Skin of body (tissue), 2 donors: ENCODE data around the gene TVP23C. TPM values are rescaled to one million over a fixed set of nuclear protein-coding genes. Genes with fewer than 3 reads are reported as not detected.
A peak's percentile ranks its signal among the peaks of the same experiment; 100 is the strongest.
"Not testable (repeated sequence)": the region's sequence is repeated elsewhere in the genome, so short reads cannot be mapped to it uniquely, and the experiment has no call there.

Experiments used
- DNase-seq: peaks from one replicate; lab custom pipeline; 2025; lab: John Stamatoyannopoulos, UW
- total RNA-seq: library from RNA; depleted of rRNA; stranded (reverse); fragments of >200 nt; gene quantifications from one replicate; pipeline ENCODE4 v1.2.3, GENCODE V29; 2014

TVP23C gene
- total RNA-seq: 38.2 TPM

DNA sequence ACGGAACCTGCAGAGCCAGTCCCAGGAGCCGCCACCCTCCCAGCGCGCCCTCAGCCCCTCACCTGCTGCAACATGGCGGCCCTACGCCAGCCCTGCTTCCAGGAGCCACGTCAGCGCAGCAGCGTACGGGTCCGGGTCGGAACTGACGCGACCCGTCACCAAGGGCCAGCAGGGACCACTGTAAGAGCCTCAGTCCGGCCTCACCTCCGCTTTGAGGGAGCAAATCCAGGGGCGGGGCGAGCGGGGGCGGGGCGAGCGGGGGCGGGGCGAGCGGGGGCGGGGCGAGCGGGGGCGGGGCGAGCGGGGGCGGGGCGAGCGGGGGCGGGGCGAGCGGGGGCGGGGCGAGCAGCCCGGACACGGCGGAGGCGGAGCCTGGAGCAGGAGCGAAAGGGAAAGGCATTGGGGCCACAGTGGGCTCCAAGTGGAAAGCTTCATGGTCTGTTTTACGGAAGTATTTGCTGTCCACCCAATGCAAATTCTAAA lies at the start of gene TVP23C:
TVP23C (minus strand) TSS at position 109 of the 483 bp plus-strand sequence; CDS start at position 74, 35 bp downstream.
- DNase-seq: peak; percentile 52

DNA sequence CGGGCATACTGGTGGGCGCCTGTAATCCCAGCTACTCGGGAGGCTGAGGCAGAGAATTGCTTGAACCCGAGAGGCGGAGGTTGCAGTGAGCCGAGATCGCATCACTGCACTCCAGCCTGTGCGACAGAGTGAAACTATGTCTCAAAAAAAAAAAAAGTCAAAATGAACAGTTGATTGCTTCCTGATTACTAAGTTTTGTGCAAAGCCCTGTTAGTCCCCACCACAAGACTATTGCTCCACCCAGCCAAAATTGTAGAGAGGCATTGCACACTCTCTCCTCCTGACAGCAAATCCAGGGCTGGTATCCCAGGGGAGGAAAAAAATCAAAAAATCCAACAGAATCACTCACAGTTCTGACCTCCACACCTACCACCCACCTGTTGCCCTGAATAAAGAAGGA lies 29.7 kb upstream of the TVP23C start:
- DNase-seq: not testable (repeated sequence)

DNA sequence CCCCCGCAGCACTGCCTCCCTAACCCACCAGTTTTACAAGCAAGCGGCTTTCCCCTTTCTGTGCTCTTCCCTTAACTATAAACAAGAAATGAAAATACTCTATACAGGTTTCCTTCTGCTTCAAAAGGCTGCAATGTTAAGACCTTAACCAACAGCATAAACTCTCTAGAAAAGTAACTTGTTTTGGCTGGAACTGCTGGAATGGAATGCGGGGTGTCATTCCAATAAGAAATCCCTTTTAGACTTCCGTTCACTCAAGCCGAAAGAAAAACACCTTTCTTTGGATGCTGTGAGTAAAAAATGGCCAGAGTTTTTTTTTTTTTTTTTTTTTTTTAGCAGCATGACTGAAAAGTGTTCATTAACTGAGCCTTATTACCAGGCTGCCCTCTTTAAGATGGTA lies 28.7 kb upstream of the TVP23C start:
- not testable (repeated sequence) for DNase-seq

DNA sequence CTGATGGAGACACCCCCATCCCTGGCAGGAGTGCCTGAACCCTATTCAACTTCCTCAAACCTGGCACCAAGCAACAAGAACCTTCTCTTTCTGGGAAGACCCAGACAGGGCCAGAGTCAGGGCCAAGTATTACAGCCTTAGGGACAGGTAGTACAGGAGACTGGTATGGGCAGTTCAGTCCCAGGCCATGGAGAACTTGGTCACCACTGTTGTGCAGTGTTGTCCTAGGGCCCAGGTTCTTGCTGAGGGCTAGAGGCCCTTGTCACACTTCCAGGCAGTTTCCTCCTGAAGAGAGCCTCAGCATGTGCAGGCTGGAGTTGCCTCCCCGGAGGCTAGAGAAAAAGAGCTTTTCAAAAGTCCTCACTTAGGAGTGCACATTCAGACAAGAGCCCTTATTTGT lies 27.6 kb upstream of the TVP23C start:
- not testable (repeated sequence) for DNase-seq

DNA sequence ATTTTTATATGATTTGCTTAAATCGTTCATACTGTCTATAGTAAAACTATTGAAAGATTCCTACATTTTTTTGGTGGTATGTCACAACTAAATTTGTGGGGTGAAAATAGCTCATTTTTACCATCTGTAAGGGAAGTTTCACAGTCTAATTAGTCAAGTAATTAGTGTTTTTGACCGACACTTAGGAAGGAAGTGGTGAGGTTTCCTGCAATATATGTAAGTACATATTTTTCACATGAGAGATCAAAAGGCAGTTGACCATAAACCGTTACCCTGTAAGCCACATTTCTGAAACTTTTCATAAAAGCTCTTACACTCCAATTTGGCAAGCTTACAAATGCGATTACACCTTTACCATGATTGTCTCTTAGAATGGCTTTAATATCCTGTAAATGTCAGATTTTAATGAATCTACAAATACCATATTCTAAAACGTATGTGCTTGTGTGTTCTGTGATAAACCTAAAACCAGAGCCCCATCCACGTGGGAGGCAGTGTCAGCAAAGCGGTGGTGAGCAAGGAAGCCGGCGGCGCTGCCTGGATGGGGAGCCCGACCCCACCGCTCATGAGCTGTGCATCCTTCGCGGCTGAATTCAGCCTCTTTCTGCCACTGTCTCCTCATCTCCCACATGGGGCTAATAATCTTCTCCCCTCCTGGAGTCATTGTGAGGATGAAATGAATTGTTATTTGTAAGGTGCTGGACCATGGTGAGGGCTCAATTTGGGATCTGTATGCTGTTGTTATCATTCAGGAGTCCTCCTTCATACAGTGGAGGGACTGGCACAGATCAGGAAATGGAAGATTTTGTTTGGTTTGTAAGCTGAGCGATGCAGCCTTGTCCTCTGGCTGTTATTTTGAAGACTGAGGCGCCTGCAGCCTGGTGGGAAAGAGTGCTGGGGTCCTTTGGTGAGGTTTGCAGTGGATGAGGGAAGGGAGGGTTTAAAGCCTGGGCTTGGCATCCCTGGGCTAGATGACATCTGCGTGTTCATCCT lies 26.6 kb upstream of the TVP23C start:
- DNase-seq: not testable (repeated sequence)

DNA sequence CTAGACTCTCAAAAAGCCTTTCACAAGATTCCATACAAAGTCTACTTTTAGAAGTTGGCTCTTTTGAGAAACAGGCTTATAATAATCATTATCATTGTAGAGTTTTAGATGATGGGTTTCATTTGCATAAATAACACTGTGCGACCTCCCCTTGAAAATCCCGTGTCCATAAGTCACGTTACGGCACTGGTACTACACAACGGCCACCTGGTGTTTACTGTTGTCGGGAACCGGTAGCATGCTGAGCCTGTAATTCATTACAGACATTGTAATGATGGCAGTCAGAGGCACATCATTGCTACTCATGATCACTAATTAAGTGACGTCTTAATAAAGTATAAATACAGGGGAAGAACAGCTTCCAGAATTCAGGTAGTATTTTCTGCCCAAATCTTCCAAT lies 24.7 kb upstream of the TVP23C start:
- not testable (repeated sequence) for DNase-seq

DNA sequence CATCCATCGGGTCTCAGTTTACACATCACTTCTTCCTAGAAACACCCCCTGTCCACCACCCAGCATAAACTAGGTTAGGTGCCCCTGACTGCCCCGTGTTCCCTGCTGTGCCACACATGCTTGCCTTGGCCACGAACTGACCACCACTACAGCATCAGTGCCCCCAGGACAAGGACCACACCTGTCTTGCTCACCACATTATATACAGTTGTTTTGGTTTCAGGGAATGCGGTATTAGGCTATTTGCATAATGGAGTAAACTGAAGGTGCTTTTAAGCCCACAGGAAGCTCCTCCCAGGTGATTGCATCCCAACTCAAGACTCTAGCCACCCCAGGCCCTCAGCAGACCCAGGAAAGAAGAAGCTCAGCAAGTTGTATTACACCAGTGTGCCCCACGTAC lies 20.0 kb upstream of the TVP23C start:
- DNase-seq: not testable (repeated sequence)

DNA sequence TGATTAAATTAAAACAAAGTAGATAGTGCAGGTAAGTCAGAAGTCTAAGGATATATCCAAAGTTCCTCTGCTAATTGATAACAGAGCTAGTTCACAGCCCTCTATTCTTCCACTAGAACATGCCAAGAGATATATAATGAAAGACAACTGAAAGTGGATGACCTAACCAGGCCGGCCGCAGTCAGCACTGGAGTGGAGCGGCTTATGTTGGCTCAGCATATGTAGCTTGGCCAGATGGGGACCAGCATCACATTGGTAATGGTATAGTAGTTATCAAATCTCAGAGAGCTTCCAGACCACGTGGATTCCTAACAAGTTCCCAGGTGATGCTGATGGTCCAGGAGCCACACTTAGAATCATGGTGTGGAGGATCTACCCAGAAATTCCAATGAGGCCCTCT lies 18.2 kb upstream of the TVP23C start:
- not testable (repeated sequence) for DNase-seq

DNA sequence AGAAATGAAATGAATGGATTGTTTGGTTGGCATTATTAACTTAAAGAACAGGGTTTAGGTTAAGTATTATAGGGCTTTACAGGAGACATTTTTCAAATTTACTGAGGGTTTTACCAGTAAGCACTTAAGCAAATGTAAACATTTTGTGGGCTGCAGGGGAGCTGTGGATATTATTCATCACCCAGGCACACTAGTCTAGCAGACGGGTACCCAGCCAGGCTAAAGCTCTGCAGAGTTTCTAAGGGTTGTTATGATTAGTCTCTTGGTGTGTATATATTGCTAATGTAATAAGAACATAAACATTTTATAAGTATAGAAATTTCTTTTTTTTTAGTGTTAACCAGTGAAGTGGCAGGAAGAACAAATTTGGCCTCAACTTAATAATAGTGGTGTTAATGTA lies 13.6 kb upstream of the TVP23C start:
- DNase-seq: not testable (repeated sequence)

DNA sequence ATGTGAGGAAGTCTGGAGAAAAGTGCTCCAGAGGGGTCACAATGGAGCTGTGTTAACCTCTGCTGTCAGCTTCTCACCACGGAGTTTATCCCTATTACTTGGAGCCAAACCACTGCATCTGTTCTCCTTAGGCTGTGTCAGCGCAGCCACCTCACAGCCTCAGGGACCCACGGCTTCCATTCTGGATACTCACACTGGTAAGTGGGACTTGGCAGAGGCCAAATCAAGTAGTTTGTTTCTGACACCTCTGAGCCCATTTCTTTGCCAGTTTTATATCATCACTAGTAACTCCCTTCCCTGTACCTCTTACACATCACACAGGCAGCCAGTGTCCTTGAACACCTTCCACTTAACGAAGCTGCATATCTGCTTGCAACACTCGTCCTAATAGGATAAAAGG lies 11.4 kb upstream of the TVP23C start:
- not testable (repeated sequence) for DNase-seq

DNA sequence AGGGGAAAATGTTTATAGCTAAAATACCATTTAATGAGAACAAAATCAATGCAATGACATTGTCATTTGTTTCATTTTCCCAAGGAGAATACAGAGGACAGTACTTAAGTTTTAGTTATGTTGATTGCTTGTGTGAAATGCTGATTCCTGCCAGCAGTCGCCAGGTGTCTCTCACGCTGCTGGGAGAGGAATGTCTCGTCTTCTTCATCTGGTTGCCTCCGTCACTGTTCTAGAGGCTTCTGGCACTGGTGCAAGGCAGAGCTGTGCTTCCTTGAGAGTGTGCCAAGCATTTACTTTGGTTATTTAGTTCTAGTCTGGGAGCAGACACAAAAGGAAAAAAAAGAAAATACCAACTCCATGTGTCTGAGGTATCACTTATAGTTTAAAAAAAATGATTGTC lies 10.6 kb upstream of the TVP23C start:
- DNase-seq: not testable (repeated sequence)

DNA sequence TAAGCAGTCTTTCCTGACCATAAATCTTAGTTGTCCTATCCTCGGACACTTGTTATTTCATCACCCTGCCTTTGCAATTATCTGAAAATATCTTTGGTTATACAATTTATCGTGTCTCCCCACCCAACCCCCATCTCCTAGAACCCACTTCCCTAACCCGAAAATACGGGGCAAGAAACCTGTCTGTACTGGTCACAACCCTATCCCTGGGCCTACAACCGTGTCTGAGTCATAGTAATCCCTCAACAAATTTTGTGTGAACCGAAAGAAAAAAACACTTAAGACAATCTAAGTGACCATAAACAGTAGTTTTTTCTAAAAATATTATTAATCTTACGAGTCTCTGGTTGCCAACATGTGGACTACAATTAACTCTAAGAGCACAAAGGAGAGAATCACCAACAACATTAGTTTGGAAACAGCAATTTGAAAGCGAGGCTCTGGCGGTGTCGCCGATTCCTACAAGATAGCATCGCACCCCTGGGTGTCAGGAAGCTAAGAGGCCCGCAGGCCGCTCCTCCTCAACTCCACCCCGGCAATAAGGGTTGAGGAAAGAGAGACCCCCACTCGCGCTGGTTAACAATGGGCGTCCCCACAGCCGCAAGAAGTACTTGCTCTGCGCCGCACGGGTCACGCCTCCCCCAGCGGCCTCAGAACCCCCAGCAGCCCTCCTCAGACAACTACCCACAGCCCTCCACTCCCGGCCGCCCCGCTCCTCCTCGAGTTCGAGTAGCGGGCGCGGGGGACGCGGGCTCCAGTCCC lies 489 bp downstream of the TVP23C start:
- DNase-seq: not testable (repeated sequence)

DNA sequence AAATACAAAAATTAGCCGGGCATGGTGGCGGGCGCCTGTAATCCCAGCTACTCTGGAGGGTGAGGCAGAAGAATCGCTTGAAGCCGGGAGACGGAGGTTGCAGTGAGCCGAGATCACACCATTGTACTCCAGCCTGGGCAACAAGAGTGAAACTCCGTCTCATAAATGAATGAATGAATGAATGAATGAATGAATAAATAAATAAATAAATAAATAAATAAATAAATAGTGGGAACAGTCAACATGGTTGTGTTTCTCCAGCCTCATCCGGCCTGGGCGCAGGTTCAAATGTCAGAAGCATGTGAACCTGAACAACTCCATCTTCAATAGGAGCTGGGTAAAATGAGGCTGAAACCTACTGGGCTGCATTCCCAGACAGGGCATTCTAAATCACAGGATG lies 1.8 kb downstream of the TVP23C start:
- DNase-seq: not testable (repeated sequence)

DNA sequence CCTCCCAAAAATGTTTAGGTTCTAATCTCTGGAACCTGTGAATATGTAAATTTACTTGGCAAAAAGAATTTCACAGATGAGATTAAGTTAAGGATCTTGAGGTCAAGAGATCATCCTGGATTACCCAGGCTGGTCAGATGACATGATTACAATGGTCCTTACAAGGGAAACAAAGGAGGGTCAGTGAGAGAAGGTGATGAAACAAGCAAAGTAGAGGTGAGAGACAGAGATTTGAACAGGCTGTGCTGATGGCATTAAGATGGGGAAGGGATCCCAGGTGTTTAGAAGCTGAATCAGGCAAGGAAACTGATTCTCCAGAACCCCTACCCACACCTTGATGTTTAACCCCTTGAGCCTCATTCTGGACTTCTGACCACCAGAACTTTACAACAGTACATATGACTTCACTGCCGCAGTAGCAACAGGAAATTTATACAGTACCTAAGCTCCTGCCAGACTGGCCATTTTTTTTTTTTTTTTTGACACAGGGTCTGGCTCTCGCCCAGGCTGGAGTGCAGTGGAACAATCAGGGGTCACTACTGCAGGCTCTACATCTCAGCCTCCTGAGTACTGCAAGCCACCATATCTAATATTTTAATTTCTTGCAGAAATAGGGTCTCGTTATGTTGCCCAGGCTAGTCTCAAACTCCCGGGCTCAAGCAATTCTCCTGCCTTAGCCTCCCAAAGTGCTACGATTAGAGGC lies 4.7 kb downstream of the TVP23C start:
- DNase-seq: not testable (repeated sequence)

DNA sequence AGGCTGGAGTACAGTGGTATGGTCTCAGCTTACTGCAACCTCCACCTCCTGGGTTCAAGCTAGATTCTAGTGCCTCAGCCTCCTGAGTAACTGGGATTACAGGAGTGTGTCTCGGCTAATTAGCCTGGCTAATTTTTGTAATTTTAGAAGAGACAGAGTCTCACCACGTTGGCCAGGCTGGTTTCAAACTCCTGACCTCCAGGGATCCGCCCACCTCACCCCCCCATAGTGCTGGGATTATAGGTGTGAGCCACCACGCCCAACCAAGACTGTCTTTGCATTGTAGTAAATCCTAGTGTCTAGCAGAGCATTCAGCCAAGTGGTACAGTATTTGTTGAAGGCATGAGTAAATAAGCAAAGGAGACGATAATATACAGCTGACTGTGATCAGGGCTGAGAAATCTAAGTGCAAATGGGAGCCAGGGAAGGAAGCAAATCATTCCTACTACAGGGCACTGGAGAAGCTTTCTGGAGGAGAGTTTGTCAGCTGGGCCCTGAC lies 5.9 kb downstream of the TVP23C start:
- DNase-seq: not testable (repeated sequence)

DNA sequence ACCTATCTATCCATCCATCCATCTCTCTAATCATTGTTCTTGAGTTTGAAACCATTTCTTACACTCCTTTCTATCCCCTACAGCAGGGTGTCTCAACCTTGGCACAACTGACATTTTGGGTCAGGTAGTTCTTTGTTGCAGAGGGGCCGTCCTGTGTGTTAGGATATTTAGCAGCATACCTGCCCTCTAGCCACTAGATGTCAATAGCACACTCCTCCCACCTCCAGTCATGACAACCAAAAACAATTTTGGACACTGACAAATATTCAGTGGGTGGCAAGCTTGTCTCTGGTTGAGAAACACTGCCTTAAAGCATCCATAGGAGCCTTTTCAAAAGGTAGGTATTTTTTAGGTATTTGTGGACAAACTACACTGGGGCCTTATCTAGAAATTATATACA lies 10.4 kb downstream of the TVP23C start:
- not testable (repeated sequence) for DNase-seq

DNA sequence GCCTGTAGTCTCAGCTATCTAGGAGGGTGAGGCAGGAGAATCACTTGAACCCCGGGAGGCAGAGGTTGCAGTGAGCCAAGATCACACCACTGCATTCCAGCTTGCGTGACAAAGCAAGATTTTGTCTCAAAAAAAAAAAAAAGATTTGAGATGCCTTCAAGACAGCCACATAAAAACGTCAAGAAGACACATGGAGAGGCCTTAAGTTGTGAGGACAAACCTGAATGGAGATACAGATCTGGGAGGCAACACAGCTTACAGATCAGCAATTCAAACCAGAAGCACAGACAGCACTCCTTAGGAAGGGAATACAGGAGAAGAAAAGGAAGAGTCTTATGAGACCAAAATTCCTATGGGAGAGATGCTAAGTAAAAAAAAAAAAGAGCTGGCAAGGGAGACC lies 13.7 kb downstream of the TVP23C start:
- not testable (repeated sequence) for DNase-seq

DNA sequence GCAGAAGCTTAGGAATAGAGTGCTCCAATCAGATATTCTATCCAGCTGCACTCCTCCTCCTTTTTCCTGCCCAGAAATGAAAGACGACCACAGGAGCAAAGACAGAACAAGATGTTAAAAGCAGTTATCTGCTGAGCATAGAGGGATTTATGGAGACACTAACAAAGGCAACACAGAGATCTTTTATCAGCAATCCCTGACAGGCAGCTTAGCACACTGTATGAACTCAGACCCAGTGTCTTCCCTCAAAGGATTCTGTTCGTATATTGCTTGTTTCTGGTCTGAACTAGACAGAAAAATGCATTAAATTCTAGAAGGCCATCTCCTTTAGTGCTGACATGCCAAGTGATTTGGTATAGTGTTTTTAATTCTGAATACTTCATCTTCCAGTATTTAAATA lies 16.7 kb downstream of the TVP23C start:
- DNase-seq: not testable (repeated sequence)

DNA sequence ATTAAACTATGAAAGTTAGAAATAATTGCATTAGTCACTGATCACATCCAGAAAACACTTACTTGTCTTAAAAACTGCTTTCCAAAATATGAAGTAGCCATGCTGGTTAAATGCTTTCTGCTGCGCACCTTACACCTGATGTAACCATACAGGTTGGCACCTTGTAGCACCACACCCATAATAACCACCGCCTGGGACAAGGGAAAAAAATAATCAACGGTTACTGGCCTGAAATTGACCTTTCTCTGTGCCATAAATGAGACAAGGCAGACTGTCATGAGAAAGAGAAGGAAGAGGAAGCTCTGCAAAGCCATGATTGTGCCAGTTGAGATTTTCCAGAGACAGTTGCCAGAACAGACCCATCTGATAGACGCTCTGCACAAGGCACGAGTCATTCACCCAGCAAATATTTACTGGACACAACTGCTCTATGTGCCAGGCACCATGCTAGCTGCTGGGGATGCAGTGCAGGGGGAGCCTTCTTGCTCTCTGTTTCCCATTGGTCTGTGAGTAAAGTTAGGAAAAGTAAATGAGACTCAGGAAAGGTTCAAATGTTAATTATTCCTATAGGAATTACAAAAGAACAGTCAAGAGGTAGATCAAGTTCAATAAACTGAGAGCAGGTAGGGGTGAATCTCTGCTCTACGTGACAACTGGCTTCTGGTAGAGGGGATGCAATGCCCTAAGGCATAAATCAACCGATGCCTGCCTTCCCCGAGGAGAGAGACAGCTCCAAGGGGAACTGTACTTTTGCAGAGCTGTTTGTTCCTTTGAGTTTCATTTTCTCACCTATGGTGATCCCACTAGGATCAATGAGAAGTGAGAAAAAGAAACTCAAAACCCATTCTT lies 22.7 kb downstream of the TVP23C start:
- DNase-seq: not testable (repeated sequence)

DNA sequence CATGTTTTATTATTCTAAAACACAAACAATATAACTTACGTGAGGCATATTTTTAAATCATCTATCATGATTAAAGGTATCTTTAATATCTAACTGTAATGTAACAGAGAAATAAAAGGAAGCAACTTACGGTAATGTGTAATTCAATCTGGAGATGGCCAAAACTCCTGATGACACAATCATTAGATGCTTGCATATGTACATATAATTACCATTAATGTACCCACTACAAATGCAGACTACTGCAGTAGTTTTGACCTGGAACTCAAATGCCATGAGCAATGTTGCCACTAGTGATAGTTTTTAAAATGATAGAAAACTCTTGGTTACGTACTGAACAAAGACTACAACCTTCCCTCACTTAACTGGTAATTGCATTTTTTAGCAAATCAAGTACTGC lies 30.2 kb downstream of the TVP23C start:
- not testable (repeated sequence) for DNase-seq
